GM18511 (cell line): ENCODE data around the gene MIER3.

Experiments used
- ATAC-seq: cut with Tn5 transposase; IDR thresholded peaks from one replicate; pipeline ENCODE4 v1.9.1; 2021; ENCODE audit warnings: mild to moderate bottlenecking, moderate library complexity; ENCODE audit not compliant: unreplicated experiment

Gene MIER3

GRCh38 chr5:56962286-56962685 lies 10.4 kb upstream of the MIER3 start:
- no peak for ATAC-seq

GRCh38 chr5:56961746-56962145 lies 9.8 kb upstream of the MIER3 start:
- ATAC-seq: no peak

- ATAC-seq: no peak
Observed at GRCh38 chr5:56959326-56959725, 7.4 kb upstream of the MIER3 start.

- ATAC-seq: no peak
Observed at GRCh38 chr5:56958595-56958994, 6.7 kb upstream of the MIER3 start.

GRCh38 chr5:56954262-56954661 lies 2.3 kb upstream of the MIER3 start:
- ATAC-seq: no peak

- peak; percentile 52 for ATAC-seq
Observed at GRCh38 chr5:56951126-56951945, 587 bp downstream of the MIER3 start.

GRCh38 chr5:56950626-56951125 lies 1.2 kb downstream of the MIER3 start:
- ATAC-seq: peak; percentile 49

GRCh38 chr5:56947052-56947451 lies 4.9 kb downstream of the MIER3 start:
- ATAC-seq: no peak

- ATAC-seq: no peak
Observed at GRCh38 chr5:56941981-56942380, 9.9 kb downstream of the MIER3 start.

- no peak for ATAC-seq
Observed at GRCh38 chr5:56938858-56939257, 13.1 kb downstream of the MIER3 start.

GRCh38 chr5:56934325-56934724 lies 17.6 kb downstream of the MIER3 start:
- ATAC-seq: no peak

GRCh38 chr5:56922922-56923321 lies 29.0 kb downstream of the MIER3 start:
- no peak for ATAC-seq

- no peak for ATAC-seq
Observed at GRCh38 chr5:56919942-56920662, 31.8 kb downstream of the MIER3 start.

GRCh38 chr5:56918054-56918453 lies 33.9 kb downstream of the MIER3 start:
- ATAC-seq: no peak

- ATAC-seq: no peak
Observed at GRCh38 chr5:56917534-56917933, 34.4 kb downstream of the MIER3 start.

- ATAC-seq: no peak
Observed at GRCh38 chr5:56914678-56915077, 37.2 kb downstream of the MIER3 start.

- no peak for ATAC-seq
Observed at GRCh38 chr5:56913766-56914165, 38.2 kb downstream of the MIER3 start.

GRCh38 chr5:56910210-56910965 lies 41.5 kb downstream of the MIER3 start:
- ATAC-seq: peak; percentile 27

GRCh38 chr5:56909294-56910209 lies 42.4 kb downstream of the MIER3 start, which contains the start of gene SETD9:
Gene SETD9 (plus strand): TSS chr5:56909596. CDS start chr5:56909646, 50 bp downstream.
- peak; percentile 90 for ATAC-seq

GRCh38 chr5:56908942-56909293 lies 43.0 kb downstream of the MIER3 start:
- peak; percentile 46 for ATAC-seq
